Measurements from ENCODE around the gene NDUFS7. TPM values are rescaled to one million over a fixed set of nuclear protein-coding genes. Genes with fewer than 3 reads are reported as not detected.

Gene NDUFS7
- total RNA-seq, 1 experiment from 2014 or later: 83.9 TPM

GRCh38 chr19:1402411-1403070 is 18.8 kb downstream of the NDUFS7 start:
- Histone ChIP-seq H3K4me2 (ENCODE audit: insufficient read depth, insufficient read length, low read length) (no peak overlapping the region), H3K9me3 (ENCODE audit: control insufficient read depth, low read depth, low read length) (no peaks in the 10 kb centered on the region), H3K9ac (ENCODE audit: extremely low read depth, insufficient read length, low read length) (no peak overlapping the region), H2BK12ac (ENCODE audit: insufficient read length, low read depth, low read length) (no peak overlapping the region), H3K23ac (ENCODE audit: insufficient read length, low read depth, low read length) (no peak overlapping the region), H2AFZ (ENCODE audit: low read length) (no peak overlapping the region), H3K4me1 (ENCODE audit: insufficient read depth, low read length) (no peaks in the 10 kb centered on the region), H3K79me2 (ENCODE audit: insufficient read depth, low read length) (no peaks in the 10 kb centered on the region), H3K23me2 (ENCODE audit: insufficient read length, low read depth, low read length, poor library complexity, severe bottlenecking) (no peaks in the 10 kb centered on the region), H2AK5ac (ENCODE audit: insufficient read length, low read length) (no peak overlapping the region), H3K4ac (ENCODE audit: low read depth, low read length) (no peak overlapping the region), H2BK15ac (ENCODE audit: low read depth, low read length) (no peak overlapping the region), H2BK5ac (ENCODE audit: insufficient read length, low read length) (no peak overlapping the region), H4K91ac (ENCODE audit: insufficient read length, low read depth, low read length) (no peak overlapping the region), H2BK120ac (ENCODE audit: low read depth, low read length, poor library complexity, severe bottlenecking) (no peak overlapping the region), H3K79me1 (ENCODE audit: insufficient read depth, low read depth, low read length, poor library complexity, severe bottlenecking) (no peaks in the 10 kb centered on the region), H3K18ac (ENCODE audit: insufficient read length, low read depth, low read length) (no peak overlapping the region), H3K27ac (ENCODE audit: insufficient read length, low read depth, low read length) (no peak overlapping the region), H3K14ac (ENCODE audit: insufficient read depth, low read length) (no peak overlapping the region), H4K8ac (replicated peaks; ENCODE audit: insufficient read length, low read depth, low read length) (no peak overlapping the region), H4K5ac (ENCODE audit: insufficient read length, low read depth, low read length) (no peak overlapping the region), H4K20me1 (ENCODE audit: control insufficient read depth, insufficient read depth, insufficient read length) (no peaks in the 10 kb centered on the region), H3K56ac (ENCODE audit: insufficient read length, low read depth, low read length) (no peak overlapping the region), H2BK20ac (ENCODE audit: low read depth, low read length, poor library complexity, severe bottlenecking) (no peak overlapping the region), H3T11ph (ENCODE audit: low read length) (no peak overlapping the region), H3K27me3 (ENCODE audit: insufficient read depth, low read length) (no peaks in the 10 kb centered on the region)
- Mint-ChIP-seq H3K36me3 (ENCODE audit: insufficient read depth in 1 of 3, low read depth in 3 of 3) (peaks cover 0 to 8% (median 6%) of the 10 kb centered on the region in 3 experiments; a peak in 3 of 7 replicates), H3K4me1 (peaks cover 6 to 14% of the 10 kb centered on the region in 2 experiments), H3K4me3 (peak overlapping the region in 1 of 2 experiments; percentile 21; a peak in 2 of 5 replicates), H3K9me3 (no peaks in the 10 kb centered on the region), H3K27ac (no peak overlapping the region), H3K27me3 (ENCODE audit: low read depth) (peaks cover 13% of the 10 kb centered on the region)
- no CpG with 5 or more reads among the region's 25 CpGs for WGBS (ENCODE audit: extremely low coverage, insufficient read length, low lambda C conversion rate)
- no peak for DNase-seq
- TF ChIP-seq CTCF (conservative IDR thresholded peaks at IDR 0.05): no peak
